Measurements from ENCODE around the gene SURF1.

SURF1 gene

GRCh38 chr9:133356391-133357091 lies at the start of gene SURF1, which contains the start of gene SURF2:
TSS of gene SURF1 (minus strand) at chr9:133356487. CDS start at chr9:133356453, 34 bp downstream.
TSS of gene SURF2 (plus strand) at chr9:133356550. CDS start at chr9:133356593, 43 bp downstream.
- no peak for TF ChIP-seq CTCF (conservative IDR thresholded peaks at IDR 0.05; ENCODE audit: control insufficient read depth, insufficient read depth, low read depth, low read length)
- peak within 1 kb of the TSS; percentile 68 for H3K4me3 ChIP-seq (ENCODE audit: control insufficient read depth, low read depth, low read length)
- peak; percentile 61 for DNase-seq (ENCODE audit: low read depth)

- no peak overlapping the region for H3K4me3 ChIP-seq (ENCODE audit: control insufficient read depth, low read depth, low read length)
- DNase-seq (ENCODE audit: low read depth) = peak; percentile 90
- TF ChIP-seq CTCF (conservative IDR thresholded peaks at IDR 0.05; ENCODE audit: control insufficient read depth, insufficient read depth, low read depth, low read length) = no peak
Observed at GRCh38 chr9:133405508-133406438, 49.5 kb upstream of the SURF1 start.

- TF ChIP-seq CTCF (conservative IDR thresholded peaks at IDR 0.05; ENCODE audit: control insufficient read depth, insufficient read depth, low read depth, low read length) = no peak
- DNase-seq (ENCODE audit: low read depth) = no peak
- no peak overlapping the region for H3K4me3 ChIP-seq (ENCODE audit: control insufficient read depth, low read depth, low read length)
Observed at GRCh38 chr9:133404454-133405002, 48.2 kb upstream of the SURF1 start.

GRCh38 chr9:133403766-133404453 lies 47.6 kb upstream of the SURF1 start:
- peak; percentile 22 for DNase-seq (ENCODE audit: low read depth)
- no peak overlapping the region for H3K4me3 ChIP-seq (ENCODE audit: control insufficient read depth, low read depth, low read length)
- peak; percentile 52 for TF ChIP-seq CTCF (conservative IDR thresholded peaks at IDR 0.05; ENCODE audit: control insufficient read depth, insufficient read depth, low read depth, low read length)

- TF ChIP-seq CTCF (conservative IDR thresholded peaks at IDR 0.05; ENCODE audit: control insufficient read depth, insufficient read depth, low read depth, low read length) = no peak
- H3K4me3 ChIP-seq (ENCODE audit: control insufficient read depth, low read depth, low read length) = no peak overlapping the region
- DNase-seq (ENCODE audit: low read depth) = no peak
Observed at GRCh38 chr9:133402689-133403088, 46.4 kb upstream of the SURF1 start.

- TF ChIP-seq CTCF (conservative IDR thresholded peaks at IDR 0.05; ENCODE audit: control insufficient read depth, insufficient read depth, low read depth, low read length) = no peak
- DNase-seq (ENCODE audit: low read depth) = no peak
- no peak overlapping the region for H3K4me3 ChIP-seq (ENCODE audit: control insufficient read depth, low read depth, low read length)
Observed at GRCh38 chr9:133401588-133401987, 45.3 kb upstream of the SURF1 start.
